H1 (cell line): ENCODE results near the gene APOA1. TPM values are rescaled to one million over a fixed set of nuclear protein-coding genes. Genes with fewer than 3 reads are reported as not detected.

Experiments used
- RFX5 ChIP-seq: IDR thresholded peaks from 2 replicates; pipeline ENCODE4 v1.6.1; 2011; ENCODE audit warnings: low read depth, low read length, improper control_type of control experiment, borderline replicate concordance
- RNF2 ChIP-seq: fragments of 200-900, 300-1000 bp; sonication (generic); IDR thresholded peaks from 2 replicates; pipeline ENCODE4 v1.7.1; 2016; ENCODE audit warnings: borderline replicate concordance, low read depth, mild to moderate bottlenecking, antibody characterized with exemption, low read length; ENCODE audit not compliant: poor library complexity, severe bottlenecking; ENCODE audit errors: missing control alignments
- SIN3A ChIP-seq, 2 experiments: IDR thresholded peaks in 1 of 2; conservative IDR thresholded peaks in 1 of 2; 2 replicates each; pipeline ENCODE4 v1.6.1; 2011 to 2012; ENCODE audit warnings: low read length in 2 of 2, improper control_type of control experiment in 1 of 2, low read depth in 1 of 2, mild to moderate bottlenecking in 1 of 2
- SUZ12 ChIP-seq: fragments of 200-600 bp; sonication (generic); IDR thresholded peaks from 2 replicates; pipeline ENCODE4 v1.6.1; 2012; ENCODE audit warnings: mild to moderate bottlenecking, inconsistent platforms, low read length, moderate library complexity, mixed read lengths
- TCF12 ChIP-seq: IDR thresholded peaks from 2 replicates; pipeline ENCODE4 v1.6.1; 2011; ENCODE audit warnings: low read depth, mild to moderate bottlenecking, low read length
- polyA plus RNA-seq, 7 experiments: library from polyadenylated mRNA; depleted of rRNA in 3 of 7; stranded (reverse) in 5 of 7; unstranded in 2 of 7; fragments of >200 nt in 5 of 7; fragments of 200-250 nt in 2 of 7; gene quantifications; 1 replicate in 5 of 7; 2 replicates in 1 of 7; 4 replicates in 1 of 7; pipeline versions ENCODE4 v1.2.1 to v1.2.3, GENCODE V29; 2011 to 2013; ENCODE audit warnings: missing spikeins in 2 of 7, mixed read lengths in 2 of 7
- total RNA-seq: library from RNA; stranded (reverse); fragmentation: NEBNext Ultra II Directional; extraction: Animal tissue kit (Norgen Biotek cat#: 25700); gene quantifications from 2 replicates; pipeline ENCODE4 v1.2.1, GENCODE V29; 2021

The APOA1 gene
- total and polyA plus RNA-seq, 2 of the 8 experiments (the other 6 are each of a cell fraction or from before 2014, with no cell fraction given), result 0.80 TPM; not detected in 1

- TF ChIP-seq RNF2 (no peak), TCF12 (no peak), SIN3A (conservative IDR thresholded peaks at IDR 0.05 in 1 of 2, IDR thresholded peaks at IDR 0.05 in 1 of 2; ENCODE audit: low read depth in 1 of 2, low read length in 2 of 2) (no peak), SUZ12 (no peak), RFX5 (no peak)
Observed at GRCh38 chr11:116842117-116842516, 4.7 kb upstream of the APOA1 start (continued).
